GM12878 (cell line): Measurements from ENCODE around the gene SEMA3A.

Experiments used
- ATF2 ChIP-seq: IDR thresholded peaks from 2 replicates; pipeline ENCODE4 v1.6.1; 2012; ENCODE audit warnings: low read length, inconsistent platforms
- CTCF ChIP-seq, 3 experiments: IDR thresholded peaks in 2 of 3; conservative IDR thresholded peaks in 1 of 3; 2 replicates each; pipeline ENCODE4 v1.5.1; 2011; ENCODE audit warnings: low read depth in 3 of 3, low read length in 3 of 3, mild to moderate bottlenecking in 3 of 3, control low read depth in 2 of 3, moderate library complexity in 2 of 3, inconsistent platforms in 1 of 3, mixed read lengths in 1 of 3; ENCODE audit not compliant: control insufficient read depth in 2 of 3, insufficient read depth in 1 of 3; ENCODE audit errors: extremely low read depth in 1 of 3
- EP300 ChIP-seq, 2 experiments: fragments of 150-350 bp in 1 of 2; IDR thresholded peaks; 2 replicates each; pipeline ENCODE4 v1.6.1; 2011 to 2012; ENCODE audit warnings: low read depth in 2 of 2, low read length in 2 of 2, borderline replicate concordance in 1 of 2, improper control_type of control experiment in 1 of 2, inconsistent platforms in 1 of 2; ENCODE audit not compliant: control insufficient read depth in 1 of 2
- EZH2 ChIP-seq: IDR thresholded peaks from 2 replicates; pipeline ENCODE4 v1.6.1; 2012; ENCODE audit warnings: low read depth, mild to moderate bottlenecking, control low read depth, inconsistent platforms, low read length, borderline replicate concordance; ENCODE audit not compliant: control insufficient read depth
- IKZF2 ChIP-seq, 2 experiments: fragments of 450-650 bp; IDR thresholded peaks; 2 replicates each; pipeline ENCODE4 v1.6.1; 2017; ENCODE audit warnings: mild to moderate bottlenecking in 2 of 2, moderate library complexity in 2 of 2
- KDM1A ChIP-seq: fragments of 200-600 bp; sonication (generic); IDR thresholded peaks from 2 replicates; pipeline ENCODE4 v1.6.1; 2016; ENCODE audit warnings: borderline replicate concordance
- NFXL1 ChIP-seq: fragments of 450-650 bp; IDR thresholded peaks from 2 replicates; pipeline ENCODE4 v1.6.1; 2017; ENCODE audit warnings: antibody characterized with exemption, mild to moderate bottlenecking, borderline replicate concordance
- NR2C2 ChIP-seq: IDR thresholded peaks from 2 replicates; pipeline ENCODE4 v1.6.1; 2011; ENCODE audit warnings: borderline replicate concordance, low read depth; ENCODE audit not compliant: control insufficient read depth, insufficient read length
- PAX5 ChIP-seq: IDR thresholded peaks from 2 replicates; pipeline ENCODE4 v1.6.1; 2011; ENCODE audit warnings: low read depth, low read length, borderline replicate concordance
- POLR2A ChIP-seq: IDR thresholded peaks from 2 replicates; pipeline ENCODE4 v1.6.1; 2011; ENCODE audit warnings: low read depth, mild to moderate bottlenecking, low read length
- POLR2AphosphoS5 ChIP-seq: IDR thresholded peaks from 2 replicates; pipeline ENCODE4 v1.6.1; 2011; ENCODE audit warnings: mild to moderate bottlenecking, low read length, inconsistent platforms
- RCOR1 ChIP-seq: conservative IDR thresholded peaks from 2 replicates; pipeline ENCODE4 v1.6.1; 2012; ENCODE audit warnings: low read depth, low read length, improper control_type of control experiment
- RFX5 ChIP-seq: IDR thresholded peaks from 2 replicates; pipeline ENCODE4 v1.6.1; 2011; ENCODE audit warnings: low read depth, low read length, improper control_type of control experiment
- ZNF274 ChIP-seq: IDR thresholded peaks from one replicate; pipeline ENCODE4 v1.8.0; 2011; ENCODE audit not compliant: insufficient read length, insufficient read depth

DNA sequence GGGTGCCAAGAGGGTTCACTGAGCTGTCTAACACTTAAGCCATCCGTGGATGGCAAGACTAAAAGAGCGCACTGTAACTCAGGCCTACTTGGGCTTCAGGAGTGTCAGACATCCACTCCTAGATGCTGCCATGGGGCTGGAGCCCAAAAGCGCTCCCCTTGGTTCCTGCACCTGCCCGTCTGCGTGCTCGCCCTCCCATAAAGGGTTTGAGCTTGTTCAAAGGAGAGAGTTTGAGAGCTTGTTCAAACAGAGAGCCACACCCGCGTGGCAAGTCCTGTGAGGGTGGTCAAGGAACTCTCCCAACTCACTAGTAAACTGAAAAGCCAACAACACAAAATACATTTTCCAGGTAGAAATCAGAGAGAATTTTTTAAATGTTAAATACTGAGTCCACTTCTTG lies 256.7 kb downstream of the SEMA3A start:
- TF ChIP-seq CTCF (IDR thresholded peaks at IDR 0.05 in 2 of 3, conservative IDR thresholded peaks at IDR 0.05 in 1 of 3; ENCODE audit: control insufficient read depth in 2 of 3, extremely low read depth in 1 of 3, insufficient read depth in 1 of 3, low read depth in 3 of 3, low read length in 3 of 3), result no peak
- no peak for TF ChIP-seq EP300 (IDR thresholded peaks at IDR 0.05; ENCODE audit: borderline replicate concordance in 1 of 2, control insufficient read depth in 1 of 2, low read depth in 2 of 2, low read length in 2 of 2)
- no peak for TF ChIP-seq IKZF2 (IDR thresholded peaks at IDR 0.05)
- TF ChIP-seq RCOR1, result no peak
- no peak for TF ChIP-seq PAX5
- no peak for TF ChIP-seq KDM1A
- TF ChIP-seq RFX5, result no peak
- no peak for TF ChIP-seq ZNF274
- TF ChIP-seq POLR2AphosphoS5, result no peak
- no peak for TF ChIP-seq POLR2A
- TF ChIP-seq ATF2, result no peak
- TF ChIP-seq EZH2, result no peak
- no peak for TF ChIP-seq NR2C2
- no peak for TF ChIP-seq NFXL1
